ENCODE measurements around the gene HOXB9.

HOXB9 gene

GRCh38 chr17:48575673-48576478 is 50.3 kb downstream of the HOXB9 start:
- in situ Hi-C loops (cut with HindIII; ENCODE audit: low pct_unique_long_range_greater_than_20kb, low sequenced_read_pairs) = no loop called here
- no peak for TF ChIP-seq JUND (IDR thresholded peaks at IDR 0.05; ENCODE audit: low read depth)
- DNase-seq (ENCODE audit: low read depth in 1 of 2, low spot score in 1 of 2) = no peak

DNA sequence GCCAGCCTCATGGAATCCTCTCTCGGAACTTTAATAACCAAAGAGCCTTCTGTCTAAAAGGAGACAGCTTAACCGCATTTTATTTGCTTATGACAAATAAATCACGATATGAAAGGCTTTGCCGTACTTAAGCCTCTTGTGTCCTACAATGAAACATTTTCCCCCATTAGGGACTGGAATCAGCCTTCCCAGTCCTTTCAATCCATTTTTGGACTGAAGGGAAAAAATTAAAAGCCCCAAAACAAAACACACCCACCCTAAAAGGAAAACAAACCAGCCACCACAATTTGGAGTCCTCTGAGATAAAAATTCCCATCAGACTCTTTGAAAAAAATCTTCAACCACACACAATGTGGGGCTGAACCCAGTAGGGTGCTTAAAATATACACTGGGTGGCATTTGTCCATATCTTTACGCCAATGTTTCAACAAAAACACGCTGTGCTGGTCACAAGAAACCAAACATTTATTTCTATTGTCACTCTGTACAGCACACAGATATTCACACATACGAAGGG is 51.0 kb downstream of the HOXB9 start:
- no peak for TF ChIP-seq JUND (IDR thresholded peaks at IDR 0.05; ENCODE audit: low read depth)
- no peak for DNase-seq (ENCODE audit: low read depth in 1 of 2, low spot score in 1 of 2)
- in situ Hi-C loops (cut with HindIII; ENCODE audit: low pct_unique_long_range_greater_than_20kb, low sequenced_read_pairs) = no loop called here

DNA sequence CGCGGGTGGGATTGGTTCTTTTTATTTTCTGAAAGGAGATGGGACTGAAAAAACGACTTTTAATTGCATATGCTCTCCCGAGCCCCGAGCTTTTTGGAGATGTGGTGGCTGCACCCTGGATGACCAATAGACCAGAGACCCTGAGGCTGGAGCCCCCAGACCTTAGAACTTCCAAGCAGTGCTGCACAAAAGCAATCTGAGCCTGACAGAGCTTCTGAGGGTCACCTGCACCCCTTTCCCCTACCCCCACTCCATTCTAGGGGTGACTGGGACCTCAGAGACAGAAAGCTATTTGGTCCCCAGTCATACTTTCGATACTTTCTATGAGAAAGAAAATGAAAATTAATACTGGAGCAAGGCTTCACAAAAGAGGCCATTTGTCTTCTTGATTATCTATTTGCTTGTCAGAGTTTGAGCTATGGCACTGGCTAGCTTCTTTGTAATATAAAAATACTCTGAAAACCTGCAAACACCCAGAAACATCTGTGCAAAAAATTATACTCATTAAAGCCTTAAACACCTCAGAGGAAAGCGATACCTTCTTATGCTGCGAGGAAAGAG is 51.6 kb downstream of the HOXB9 start:
- DNase-seq (ENCODE audit: low read depth in 1 of 2, low spot score in 1 of 2) = no peak
- TF ChIP-seq JUND (IDR thresholded peaks at IDR 0.05; ENCODE audit: low read depth) = no peak
- in situ Hi-C loops (cut with HindIII; ENCODE audit: low pct_unique_long_range_greater_than_20kb, low sequenced_read_pairs) = no loop called here

- in situ Hi-C loops (cut with HindIII; ENCODE audit: low pct_unique_long_range_greater_than_20kb, low sequenced_read_pairs) = no loop called here
- no peak for TF ChIP-seq JUND (IDR thresholded peaks at IDR 0.05; ENCODE audit: low read depth)
- no peak for DNase-seq (ENCODE audit: low read depth in 1 of 2, low spot score in 1 of 2)
Observed at GRCh38 chr17:48571826-48572417, 54.2 kb downstream of the HOXB9 start.
